ENCODE data around the gene POLR2M. TPM values are rescaled to one million over a fixed set of nuclear protein-coding genes. Genes with fewer than 3 reads are reported as not detected.

POLR2M gene
- total RNA-seq, 1 experiment from 2014 or later, result 86.2 TPM

GRCh38 chr15:57762302-57762701 lies 55.8 kb downstream of the POLR2M start:
- no peak overlapping the region for H3K27ac ChIP-seq (ENCODE audit: low read depth, low read length)
- no peaks in the 10 kb centered on the region for H4K20me1 ChIP-seq (ENCODE audit: insufficient read depth)
- no peak overlapping the region for H3K4me2 ChIP-seq (ENCODE audit: low read length)
- ATAC-seq, result peak; percentile 77
- no peak overlapping the region for H2AFZ ChIP-seq (ENCODE audit: low read depth, low read length, poor library complexity, severe bottlenecking)
- H3K9me3 ChIP-seq (ENCODE audit: control insufficient read depth in 1 of 2, insufficient read depth in 1 of 2, low read depth in 1 of 2, low read length in 2 of 2), result no peaks in the 10 kb centered on the region
- H3K36me3 ChIP-seq (ENCODE audit: control insufficient read depth in 1 of 2, insufficient read depth in 2 of 2, low read length in 2 of 2), result no peaks in the 10 kb centered on the region
- H3K9ac ChIP-seq (ENCODE audit: low read length), result no peak overlapping the region
- no TSS peak for BruUV-seq (replicated peaks)
- ChIA-PET POLR2A (no interaction called here), RAD21 (ENCODE audit: low non-redundant PET in 1 of 2, low total read pairs in 2 of 2, uncharacterized antibody in 2 of 2, unreplicated experiment in 2 of 2) (no interaction called here), CTCF (interaction anchor here (1.3 kb wide), 1 partner anchor 308 kb away, joined by 4 read pairs; no protein-coding TSS in a partner anchor)
- no peaks in the 10 kb centered on the region for H3K9me2 ChIP-seq (ENCODE audit: insufficient read depth)
- no peak overlapping the region for H3K4me3 ChIP-seq (replicated peaks in 1 of 2; ENCODE audit: low read depth in 1 of 2, low read length in 2 of 2)
- TF ChIP-seq ZBTB33 (IDR thresholded peaks at IDR 0.05; ENCODE audit: extremely low read depth, insufficient replicate concordance, low read length), result no peak
- TF ChIP-seq POLR2AphosphoS5 (IDR thresholded peaks at IDR 0.05; ENCODE audit: low read depth, low read length), result no peak
- TF ChIP-seq CTCF (IDR thresholded peaks at IDR 0.05 in 2 of 3, conservative IDR thresholded peaks at IDR 0.05 in 1 of 3; ENCODE audit: borderline replicate concordance in 1 of 3, insufficient read depth in 1 of 3, low read depth in 2 of 3, low read length in 2 of 3), result peak in 2 of 3 experiments; percentile 37 to 38; a peak in 4 of 6 replicates
- TF ChIP-seq ELF1 (IDR thresholded peaks at IDR 0.05; ENCODE audit: borderline replicate concordance, low read depth), result no peak
- no peak for TF ChIP-seq REST (IDR thresholded peaks at IDR 0.05; ENCODE audit: low read depth)
- TF ChIP-seq EGR1 (IDR thresholded peaks at IDR 0.05; ENCODE audit: low read depth), result no peak
- no peak for TF ChIP-seq ZFX (IDR thresholded peaks at IDR 0.05)
- no peak for TF ChIP-seq CEBPB (IDR thresholded peaks at IDR 0.05; ENCODE audit: low read depth)
- DNase-seq (ENCODE audit: low read depth, low spot score), result no peak
- no peaks in the 10 kb centered on the region for H3K4me1 ChIP-seq (ENCODE audit: control insufficient read depth in 1 of 2, insufficient read depth in 2 of 2, low read length in 2 of 2)
- intact Hi-C loops (cut with micrococcal nuclease), result no loop called here
- no peaks in the 10 kb centered on the region for H3K27me3 ChIP-seq (ENCODE audit: insufficient read depth, low read length)
- H3K79me2 ChIP-seq (ENCODE audit: insufficient read depth, low read length), result no peaks in the 10 kb centered on the region

Measured in HCT116 (cell line).